AG20443 (cell line): Measurements from ENCODE around the gene C1orf53.
"Not testable (repeated sequence)": the region's sequence is repeated elsewhere in the genome, so short reads cannot be mapped to it uniquely, and the experiment has no call there.

Experiments used
- DNase-seq: peaks from one replicate; pipeline ENCODE4 v3.0.0; 2012; ENCODE audit warnings: low spot score, mixed read lengths

The C1orf53 gene

GRCh38 chr1:197902454-197903195 lies at the start of gene C1orf53:
C1orf53 (plus strand) TSS chr1:197902630; CDS start chr1:197902650, 20 bp downstream.
- peak; percentile 100 for DNase-seq

DNA sequence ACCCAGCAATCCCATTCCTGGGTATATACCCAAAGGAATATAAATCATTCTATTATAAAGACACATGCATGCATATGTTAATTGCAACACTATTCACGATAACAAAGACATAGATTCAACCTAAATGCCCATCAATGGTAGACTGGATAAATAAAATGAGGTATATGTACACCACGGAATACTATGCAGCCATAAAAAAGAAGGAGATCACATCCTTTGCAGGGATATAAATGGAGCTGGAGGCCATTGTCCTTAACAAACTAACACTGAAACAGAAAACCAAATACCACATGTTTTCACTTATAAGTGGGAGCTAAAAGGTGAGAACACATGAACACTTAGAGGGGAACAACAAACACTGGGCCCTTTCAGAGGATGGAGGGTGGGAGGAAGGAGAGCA lies 46.7 kb upstream of the C1orf53 start:
- DNase-seq = not testable (repeated sequence)

DNA sequence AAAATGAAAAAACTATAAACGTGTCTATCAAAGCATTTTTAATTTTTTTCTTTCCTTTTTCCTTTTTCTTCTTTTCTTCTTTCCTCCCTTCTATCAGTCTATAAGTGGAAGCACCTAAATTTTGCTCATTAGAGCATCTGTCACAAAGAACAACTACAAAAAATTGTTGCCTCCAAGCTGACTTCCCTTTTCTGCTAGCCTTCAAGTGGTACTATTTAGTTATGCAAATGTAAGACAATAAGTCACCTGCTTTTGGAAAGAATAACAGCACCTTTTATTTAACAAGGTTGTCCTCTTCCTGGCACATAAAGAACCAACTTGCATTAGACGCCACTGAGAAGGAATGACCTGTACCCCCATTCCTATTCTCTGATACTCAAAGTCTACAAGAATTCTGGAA lies 45.0 kb upstream of the C1orf53 start:
- DNase-seq = no peak

- no peak for DNase-seq
Measured at GRCh38 chr1:197859024-197859423, 43.4 kb upstream of the C1orf53 start.

- no peak for DNase-seq
Measured at GRCh38 chr1:197862221-197862620, 40.2 kb upstream of the C1orf53 start.

DNA sequence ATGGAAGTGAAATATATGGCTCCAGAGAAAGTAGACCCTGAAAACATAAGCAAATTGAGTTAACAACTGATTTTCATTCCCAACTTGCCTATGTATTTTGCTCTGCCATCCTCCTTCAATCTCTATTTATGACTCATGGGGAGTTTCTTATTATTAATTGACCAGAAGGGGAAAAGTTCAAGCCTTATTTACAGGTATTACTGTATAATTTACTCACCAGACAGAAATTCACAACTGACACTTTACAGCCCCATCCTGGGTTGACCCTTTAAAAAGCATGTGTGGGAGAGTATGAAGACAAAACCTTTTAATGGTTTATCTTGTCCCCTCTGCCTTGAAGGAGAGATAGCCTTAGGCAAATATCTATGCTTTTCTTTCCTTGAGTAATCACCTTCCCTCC lies 39.8 kb upstream of the C1orf53 start:
- DNase-seq = no peak

- DNase-seq = no peak
Measured at GRCh38 chr1:197865809-197866208, 36.6 kb upstream of the C1orf53 start.

GRCh38 chr1:197868751-197869489 lies 33.5 kb upstream of the C1orf53 start:
- DNase-seq = peak; percentile 79

DNA sequence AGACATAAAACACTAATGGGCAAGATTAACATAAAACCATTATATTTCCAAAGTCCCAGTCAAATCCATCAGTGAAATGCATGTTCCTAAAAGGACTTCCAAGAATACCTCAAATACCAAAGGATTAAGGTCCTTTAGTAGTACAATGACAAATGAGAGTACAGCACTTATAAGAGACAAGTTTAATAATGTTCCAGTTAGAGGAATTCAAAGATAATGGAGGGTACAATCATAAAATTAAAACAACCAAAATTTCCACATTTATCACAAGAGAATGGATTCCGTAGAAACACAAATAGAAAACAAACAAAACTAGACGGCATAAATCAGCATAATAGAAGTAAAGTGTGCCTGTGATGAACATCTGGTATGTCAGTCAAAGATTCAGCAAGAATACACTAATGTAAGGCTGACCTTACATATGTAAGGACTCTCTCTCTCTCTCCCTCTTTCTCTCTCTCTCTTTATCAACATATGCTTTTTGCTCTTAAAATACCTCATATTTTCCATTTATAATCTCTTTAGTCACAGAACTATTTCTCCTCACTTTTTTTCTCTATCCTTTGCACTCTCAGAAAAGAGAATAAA lies 32.8 kb upstream of the C1orf53 start:
- DNase-seq = no peak

DNA sequence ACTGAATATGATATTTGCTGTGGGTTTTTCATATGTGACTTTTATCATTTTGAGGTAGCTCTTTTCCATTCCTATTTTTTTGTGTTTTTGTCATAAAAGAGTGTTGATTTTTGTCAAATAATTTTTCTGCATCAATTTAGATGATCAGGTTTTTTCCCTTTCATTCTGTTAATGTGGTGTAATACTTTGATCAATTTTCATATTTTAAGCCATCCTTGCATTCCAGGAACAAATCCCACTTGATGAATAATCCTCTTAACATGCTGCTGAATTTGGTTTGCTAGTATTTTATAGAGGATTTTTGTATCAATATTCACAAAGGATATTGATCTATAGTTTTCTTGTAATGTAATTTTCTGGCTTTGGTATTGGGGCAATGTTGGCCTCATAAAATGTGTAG lies 25.5 kb upstream of the C1orf53 start:
- DNase-seq = no peak

- DNase-seq = not testable (repeated sequence)
Measured at GRCh38 chr1:197880385-197880784, 22.0 kb upstream of the C1orf53 start.

DNA sequence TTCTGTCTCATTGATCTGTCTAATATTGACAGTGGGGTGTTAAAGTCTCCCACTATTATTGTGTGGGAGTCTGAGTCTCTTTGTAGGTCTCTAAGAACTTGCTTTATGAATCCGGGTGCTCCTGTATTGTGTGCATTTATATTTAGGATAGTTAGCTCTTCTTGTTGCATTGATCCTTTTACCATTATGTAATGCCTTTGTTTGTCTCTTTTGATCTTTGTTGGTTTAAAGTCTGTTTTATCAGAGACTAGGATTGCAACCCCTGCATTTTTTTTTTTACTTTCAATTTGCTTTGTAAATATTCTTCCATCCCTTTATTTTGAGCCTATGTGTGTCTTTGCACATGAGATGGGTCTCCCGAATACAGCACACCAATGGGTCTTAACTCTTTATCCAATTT lies 20.2 kb upstream of the C1orf53 start:
- not testable (repeated sequence) for DNase-seq

DNA sequence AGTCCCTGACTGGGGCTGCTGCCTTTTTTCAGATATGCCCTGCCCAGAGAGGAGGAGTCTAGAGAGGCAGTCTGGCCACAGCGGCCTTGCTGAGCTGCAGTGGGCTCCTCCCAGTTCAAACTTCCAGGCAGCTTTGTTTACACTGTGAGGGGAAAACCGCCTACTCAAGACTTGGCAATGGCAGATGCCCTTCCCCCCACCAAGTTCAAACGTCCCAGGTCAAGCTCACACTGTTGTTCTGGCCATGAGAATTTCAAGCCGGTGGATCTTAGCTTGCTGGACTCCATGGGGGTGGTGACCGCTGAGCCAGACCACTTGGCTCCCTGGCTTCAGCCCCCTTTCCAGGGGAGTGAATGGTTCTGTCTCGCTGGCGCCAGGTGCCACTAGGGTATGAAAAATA lies 18.3 kb upstream of the C1orf53 start:
- no peak for DNase-seq

DNA sequence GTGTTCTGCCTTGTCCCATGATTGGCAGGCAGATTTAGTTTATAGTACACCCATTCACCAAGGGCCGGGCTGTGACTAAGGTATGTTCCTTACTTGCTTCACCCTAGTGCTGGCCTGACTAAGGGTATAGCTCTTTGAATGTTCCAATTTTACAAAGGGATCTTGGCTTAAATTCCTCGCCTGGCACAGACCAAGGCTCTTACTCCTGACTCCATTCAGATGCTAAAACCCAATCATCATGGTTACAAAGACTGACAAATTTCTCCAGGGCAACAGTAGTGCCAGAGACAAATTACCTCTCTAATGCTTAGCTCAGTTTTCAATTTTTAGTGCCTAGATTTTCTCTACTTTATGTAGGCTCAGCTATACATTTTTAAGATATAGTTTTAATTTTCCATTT lies 11.5 kb upstream of the C1orf53 start:
- DNase-seq = no peak

DNA sequence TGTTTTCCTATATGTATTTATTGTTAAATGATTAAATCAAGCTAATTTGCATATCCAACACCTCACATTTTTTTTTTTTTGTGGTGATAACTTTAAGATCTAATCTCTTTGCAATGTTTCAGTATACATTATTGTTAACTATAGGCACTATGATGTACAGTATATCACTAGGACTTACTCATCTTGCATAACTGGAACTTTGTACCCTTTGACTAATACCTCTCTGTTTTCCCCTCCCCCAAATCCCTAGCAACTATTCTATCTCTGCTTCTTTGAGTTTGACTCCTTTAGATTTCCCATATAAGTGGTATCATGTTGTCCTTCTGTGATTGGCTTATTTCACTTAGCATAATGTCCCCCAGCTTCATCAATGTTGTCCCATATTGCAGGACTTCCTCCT lies 9.7 kb upstream of the C1orf53 start:
- DNase-seq = no peak

- no peak for DNase-seq
Measured at GRCh38 chr1:197896301-197896700, 6.1 kb upstream of the C1orf53 start.

DNA sequence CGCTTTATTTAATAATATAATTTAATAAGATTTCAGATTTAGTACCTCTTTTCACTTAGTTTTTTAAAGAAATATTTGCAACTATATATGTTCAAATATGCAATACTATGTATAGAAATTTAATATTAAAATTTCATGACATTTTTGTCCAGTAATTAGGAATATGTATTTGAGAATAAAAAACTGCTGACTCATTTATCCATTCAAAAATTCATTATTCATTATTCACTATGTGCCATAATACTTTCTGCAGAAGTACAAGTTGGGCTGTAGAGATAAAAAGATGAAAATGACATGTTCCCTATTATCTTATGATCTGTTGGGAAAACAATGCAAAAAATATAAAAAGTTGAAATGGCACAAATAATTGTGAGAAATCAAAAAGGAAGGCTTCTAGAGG lies 3.4 kb upstream of the C1orf53 start:
- no peak for DNase-seq

DNA sequence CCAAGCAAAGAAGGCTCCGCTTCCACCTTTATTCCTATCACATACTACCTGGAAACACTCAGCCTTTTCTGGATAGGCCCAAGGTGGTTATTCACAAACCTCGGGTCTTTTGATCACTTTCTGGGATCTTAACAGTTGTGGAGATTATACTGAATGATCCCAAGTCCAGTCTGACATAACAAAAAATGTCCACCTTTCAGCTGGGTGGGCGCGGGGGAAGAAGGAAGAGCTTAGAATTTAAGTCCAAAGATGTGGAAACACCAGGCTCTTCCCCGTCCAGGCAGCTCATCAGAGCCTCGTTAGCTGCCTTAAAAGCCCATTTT lies 338 bp upstream of the C1orf53 start:
- DNase-seq = no peak

DNA sequence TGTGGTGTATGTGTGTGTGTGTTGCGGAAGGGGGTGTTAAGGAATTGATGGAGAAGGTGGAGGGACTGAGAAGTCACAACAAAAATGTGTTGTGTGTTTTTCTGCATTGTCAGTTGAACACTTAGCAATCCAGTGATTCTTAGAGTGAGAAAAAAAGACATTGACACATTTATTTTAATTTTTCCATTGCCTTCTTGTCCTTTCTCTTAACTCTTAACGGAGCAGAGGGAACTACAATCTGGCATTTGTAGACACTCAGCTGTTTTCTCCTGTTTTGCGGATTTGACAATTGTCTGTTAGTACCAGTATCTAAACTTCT lies 725 bp downstream of the C1orf53 start:
- DNase-seq = no peak

DNA sequence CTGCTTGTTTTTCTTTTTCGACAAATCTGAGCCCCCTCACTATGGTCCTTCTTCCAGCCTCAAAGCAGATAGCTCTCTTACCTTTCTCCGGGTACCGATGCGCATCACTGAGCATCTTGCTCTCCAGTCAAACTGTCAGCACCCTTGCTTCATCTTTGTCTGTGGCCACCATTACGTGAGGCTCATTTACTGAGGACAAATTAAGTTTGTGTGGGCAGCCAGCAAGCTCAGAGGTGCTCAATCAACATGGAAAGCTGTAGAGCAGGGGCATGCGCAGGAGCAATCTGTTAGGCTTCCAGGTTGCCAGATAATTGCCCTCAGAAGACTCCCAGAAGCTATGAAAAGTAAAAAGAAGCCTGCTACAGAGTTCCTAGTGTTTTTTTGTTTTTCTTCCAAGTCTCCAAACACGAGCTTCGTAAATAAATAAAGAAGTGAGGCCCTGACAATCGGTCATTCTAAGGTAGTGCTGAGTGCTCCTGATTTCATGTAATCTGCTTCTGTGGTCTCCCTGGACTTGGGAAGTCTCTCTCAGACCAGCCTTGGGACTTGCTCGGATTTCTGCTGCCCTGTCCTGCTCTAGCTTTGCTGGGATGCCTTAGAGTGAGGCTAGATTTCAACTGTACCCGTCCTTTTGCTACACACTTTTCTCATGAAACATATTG lies 1.8 kb downstream of the C1orf53 start:
- no peak for DNase-seq

DNA sequence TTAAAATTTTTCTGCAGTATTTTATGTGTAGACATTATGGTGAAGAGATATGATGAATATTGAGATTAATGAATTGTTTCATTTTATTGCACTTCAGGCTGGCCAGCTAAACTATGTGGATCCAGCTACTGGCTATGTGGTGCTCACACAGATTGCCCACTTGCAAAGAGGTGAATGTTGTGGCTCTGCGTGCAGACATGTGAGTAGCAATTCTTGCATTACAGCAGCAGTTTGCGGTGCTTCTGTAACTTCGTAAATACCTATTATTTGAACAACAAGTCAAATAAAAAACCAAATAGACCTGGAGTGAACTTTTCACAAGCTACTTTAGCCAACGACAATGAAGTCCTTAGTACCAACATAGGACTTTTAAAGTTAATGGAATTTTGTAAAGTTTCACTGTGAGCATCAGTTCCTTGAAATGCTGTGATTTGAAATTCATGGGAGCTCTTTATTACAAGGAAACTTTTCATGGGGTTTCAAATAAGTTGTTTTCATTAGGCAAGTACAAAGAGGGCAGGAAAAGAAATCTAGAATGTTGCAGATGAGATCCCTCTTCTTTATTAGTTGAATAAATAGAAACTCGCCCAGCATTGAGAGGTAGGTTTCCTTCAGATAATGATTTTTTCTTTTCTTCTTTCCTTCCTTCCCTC lies 3.4 kb downstream of the C1orf53 start:
- DNase-seq = no peak

DNA sequence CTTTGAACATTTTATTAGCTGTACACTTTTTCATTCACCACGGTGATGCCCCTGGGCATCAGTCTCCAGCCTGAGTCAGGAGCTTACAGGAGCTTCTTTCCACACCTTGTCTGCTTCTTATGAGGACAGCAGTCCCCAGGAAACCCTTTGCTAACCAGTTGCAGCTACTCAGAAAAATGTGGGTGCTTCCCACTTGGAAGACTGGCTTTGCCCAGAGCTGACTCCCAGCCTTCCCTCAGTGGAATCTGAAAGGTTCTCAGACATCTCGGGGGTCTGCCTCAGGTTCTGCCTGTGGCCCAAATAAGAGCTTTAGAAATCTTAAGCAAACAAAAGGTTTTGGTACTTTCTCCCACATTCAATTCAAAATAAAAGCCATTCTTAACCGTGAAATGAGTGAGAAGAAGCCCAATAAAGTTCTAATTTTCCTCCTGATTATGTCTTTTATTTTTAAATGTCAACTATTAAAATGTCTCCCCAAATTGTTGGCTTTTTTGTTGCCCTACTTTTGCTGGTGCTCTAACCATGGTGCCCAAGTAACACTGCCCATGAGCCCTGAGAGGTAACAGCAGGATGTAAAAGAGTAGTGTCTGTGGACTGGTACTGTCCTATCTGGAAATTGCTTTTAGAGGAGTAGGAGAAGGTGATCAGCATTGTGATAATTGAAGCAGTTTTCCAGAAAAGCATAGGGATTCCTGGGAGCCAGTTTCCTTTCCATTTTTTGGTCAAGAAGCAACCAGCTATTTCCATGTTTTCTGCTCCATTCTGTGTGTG lies 5.6 kb downstream of the C1orf53 start:
- DNase-seq = no peak
